Peyer's patch (tissue), 4 donors: ENCODE results near the gene LMTK2.

Experiments used
- CTCF ChIP-seq, 6 experiments: fragments of 450-650 bp in 4 of 6; fragments of 200-600 bp in 2 of 6; sonication (generic) in 1 of 6; IDR thresholded peaks; one replicate each; pipeline ENCODE4 v1.5.1; 2017 to 2019; ENCODE audit warnings: antibody characterized with exemption in 6 of 6, mild to moderate bottlenecking in 3 of 6, moderate library complexity in 1 of 6
- POLR2A ChIP-seq, 2 donors: fragments of 450-650 bp; IDR thresholded peaks; one replicate each; pipeline ENCODE4 v1.5.1; 2017; ENCODE audit warnings: antibody characterized with exemption in 2 of 2, mild to moderate bottlenecking in 2 of 2, moderate library complexity in 2 of 2

- TF ChIP-seq CTCF (IDR thresholded peaks at IDR 0.05), result no peak
- no peak for TF ChIP-seq POLR2A (IDR thresholded peaks at IDR 0.05)
These were observed 19.1 kb downstream of the LMTK2 start for GRCh38 chr7:98125759-98126158.
